ENCODE data around the gene CA14.
"Not testable (repeated sequence)": the region's sequence is repeated elsewhere in the genome, so short reads cannot be mapped to it uniquely, and the experiment has no call there.

Gene CA14

GRCh38 chr1:150236614-150237100 lies 20.9 kb upstream of the CA14 start:
- no peak for DNase-seq

GRCh38 chr1:150237176-150237575 lies 20.4 kb upstream of the CA14 start:
- not testable (repeated sequence) for DNase-seq

GRCh38 chr1:150237746-150238145 lies 19.8 kb upstream of the CA14 start:
- DNase-seq, result no peak

- DNase-seq, result no peak
These were observed 14.6 kb upstream of the CA14 start for GRCh38 chr1:150243003-150243402.

GRCh38 chr1:150249936-150250335 lies 7.6 kb upstream of the CA14 start:
- DNase-seq, result no peak

GRCh38 chr1:150256198-150256553 lies 1.4 kb upstream of the CA14 start:
- DNase-seq, result no peak

- no peak for DNase-seq
These were observed 826 bp upstream of the CA14 start for GRCh38 chr1:150256554-150257341.

- no peak for DNase-seq
These were observed 1.6 kb downstream of the CA14 start for GRCh38 chr1:150259217-150259616.

- peak; percentile 54 for DNase-seq
These were observed 2.4 kb downstream of the CA14 start for GRCh38 chr1:150259758-150260669.

GRCh38 chr1:150261367-150261766 lies 3.8 kb downstream of the CA14 start:
- DNase-seq, result no peak

GRCh38 chr1:150262388-150263320 lies 5.1 kb downstream of the CA14 start:
- DNase-seq, result no peak

- no peak for DNase-seq
These were observed 6.0 kb downstream of the CA14 start for GRCh38 chr1:150263549-150263948.

GRCh38 chr1:150267896-150268295 lies 10.3 kb downstream of the CA14 start:
- DNase-seq, result no peak

GRCh38 chr1:150268340-150268704 lies 10.7 kb downstream of the CA14 start:
- DNase-seq, result no peak

- peak; percentile 78 for DNase-seq
These were observed 11.3 kb downstream of the CA14 start, which contains the start of gene APH1A for GRCh38 chr1:150268705-150269403. TSS of gene APH1A (minus strand) at chr1:150269016. CDS start at chr1:150268810, 206 bp downstream.

- DNase-seq, result no peak
These were observed 11.9 kb downstream of the CA14 start for GRCh38 chr1:150269451-150269850.

GRCh38 chr1:150271291-150271959 lies 13.9 kb downstream of the CA14 start:
- DNase-seq, result no peak

- no peak for DNase-seq
These were observed 15.7 kb downstream of the CA14 start for GRCh38 chr1:150273311-150273710.

GRCh38 chr1:150280138-150280707 lies 22.6 kb downstream of the CA14 start:
- no peak for DNase-seq

- DNase-seq, result no peak
These were observed 23.7 kb downstream of the CA14 start for GRCh38 chr1:150281221-150281757.

Measured in NCI-H1436 treated with DMSO at 0.1 percent for 48 hours (cell line).